Tibial nerve (tissue), 4 donors: ENCODE data around the gene ITIH2. TPM values are rescaled to one million over a fixed set of nuclear protein-coding genes. Genes with fewer than 3 reads are reported as not detected.

Source experiments
- DNase-seq, 2 donors: peaks; one replicate each; pipeline ENCODE4 v3.0.0-alpha.2; 2019; ENCODE audit warnings: low spot score in 2 of 2
- H3K27ac ChIP-seq, 4 donors: fragments of 200-600 bp; sonication (generic) in 3 of 4; one replicate each; pipeline ENCODE4 v1.5.1; 2017 to 2019; ENCODE audit warnings: mild to moderate bottlenecking in 1 of 4
- H3K27me3 ChIP-seq, 2 donors: fragments of 200-600 bp; sonication (generic) in 1 of 2; one replicate each; pipeline versions ENCODE4 v1.5.1 to v1.6.0; 2017 to 2019
- H3K36me3 ChIP-seq, 3 donors: fragments of 200-600 bp; sonication (generic); one replicate each; pipeline ENCODE4 v1.5.1; 2018 to 2019
- H3K4me1 ChIP-seq, 4 donors: fragments of 200-600 bp; sonication (generic) in 3 of 4; one replicate each; pipeline ENCODE4 v1.5.1; 2017 to 2019
- H3K4me3 ChIP-seq, 4 donors: fragments of 200-600 bp; sonication (generic) in 3 of 4; one replicate each; pipeline ENCODE4 v1.5.1; 2017 to 2019; ENCODE audit warnings: mild to moderate bottlenecking in 1 of 4, moderate library complexity in 1 of 4
- H3K9me3 ChIP-seq, 4 donors: fragments of 200-600 bp; sonication (generic) in 3 of 4; one replicate each; pipeline ENCODE4 v1.5.1; 2017 to 2019
- CTCF ChIP-seq, 5 experiments: fragments of 200-600 bp in 3 of 5; fragments of 450-650 bp in 2 of 5; sonication (generic) in 3 of 5; IDR thresholded peaks; one replicate each; pipeline ENCODE4 v1.5.1; 2016 to 2019; ENCODE audit warnings: antibody characterized with exemption in 5 of 5, mild to moderate bottlenecking in 3 of 5, moderate library complexity in 2 of 5
- EP300 ChIP-seq, 2 donors: sonication (generic); formaldehyde crosslinking; IDR thresholded peaks; one replicate each; pipeline ENCODE4 v1.6.1; 2017; ENCODE audit warnings: antibody characterized with exemption in 2 of 2, mild to moderate bottlenecking in 1 of 2
- POLR2A ChIP-seq, 2 donors: fragments of 450-650 bp; IDR thresholded peaks; one replicate each; pipeline ENCODE4 v1.6.1; 2017; ENCODE audit warnings: antibody characterized with exemption in 2 of 2, mild to moderate bottlenecking in 2 of 2, moderate library complexity in 2 of 2
- WGBS, 2 donors: methylation state at CpG; one replicate each; pipeline ENCODE4 v1.1.5; 2018; 5-methylcytosine and 5-hydroxymethylcytosine counted together
- total RNA-seq, 4 donors: library from RNA; depleted of rRNA; stranded (reverse); fragments of >200 nt; gene quantifications; one replicate each; pipeline ENCODE4 v1.1.0, GENCODE V29; 2016

Gene ITIH2
- total RNA-seq, 4 donors from 2014 or later: not detected

GRCh38 chr10:7705341-7705740, 2.2 kb downstream of the ITIH2 start:
- DNase-seq: no peak
- Histone ChIP-seq H3K4me1 (no peaks in the 10 kb centered on the region), H3K4me3 (no peak overlapping the region), H3K36me3 (no peaks in the 10 kb centered on the region), H3K27me3 (peaks cover 0 to 6% of the 10 kb centered on the region in 2 donors), H3K27ac (no peak overlapping the region), H3K9me3 (no peaks in the 10 kb centered on the region)
- WGBS, 2 donors: 79 to 83% methylated on average over 3 of the region's 3 CpGs
- TF ChIP-seq CTCF (IDR thresholded peaks at IDR 0.05) (no peak), POLR2A (IDR thresholded peaks at IDR 0.05) (no peak), EP300 (IDR thresholded peaks at IDR 0.05) (no peak)

GRCh38 chr10:7706534-7707073, 3.5 kb downstream of the ITIH2 start:
- DNase-seq: no peak
- Histone ChIP-seq H3K27me3 (peaks cover 0 to 6% of the 10 kb centered on the region in 2 donors), H3K27ac (no peak overlapping the region), H3K4me1 (no peaks in the 10 kb centered on the region), H3K9me3 (no peaks in the 10 kb centered on the region), H3K4me3 (no peak overlapping the region), H3K36me3 (no peaks in the 10 kb centered on the region)
- 85 to 87% methylated on average over 4 of the region's 4 CpGs for WGBS, 2 donors
- no peak for TF ChIP-seq POLR2A (IDR thresholded peaks at IDR 0.05)
- no peak for TF ChIP-seq CTCF (IDR thresholded peaks at IDR 0.05)
- no peak for TF ChIP-seq EP300 (IDR thresholded peaks at IDR 0.05)

GRCh38 chr10:7707102-7707501, 4.0 kb downstream of the ITIH2 start:
- 85% methylated on average over 4 of the region's 4 CpGs for WGBS, 2 donors
- Histone ChIP-seq H3K4me1 (no peaks in the 10 kb centered on the region), H3K27ac (no peak overlapping the region), H3K4me3 (no peak overlapping the region), H3K27me3 (peaks cover 0 to 6% of the 10 kb centered on the region in 2 donors), H3K36me3 (no peaks in the 10 kb centered on the region), H3K9me3 (no peaks in the 10 kb centered on the region)
- no peak for DNase-seq
- no peak for TF ChIP-seq EP300 (IDR thresholded peaks at IDR 0.05)
- no peak for TF ChIP-seq POLR2A (IDR thresholded peaks at IDR 0.05)
- TF ChIP-seq CTCF (IDR thresholded peaks at IDR 0.05): no peak

GRCh38 chr10:7707858-7708622, 4.9 kb downstream of the ITIH2 start:
- no peak for DNase-seq
- WGBS, 2 donors: 85 to 90% methylated on average over 5 of the region's 5 CpGs
- no peaks in the 10 kb centered on the region for H3K9me3 ChIP-seq
- H3K27me3 ChIP-seq: peaks cover 0 to 6% of the 10 kb centered on the region in 2 donors
- no peaks in the 10 kb centered on the region for H3K4me1 ChIP-seq
- H3K27ac ChIP-seq: no peak overlapping the region
- no peak overlapping the region for H3K4me3 ChIP-seq
- no peaks in the 10 kb centered on the region for H3K36me3 ChIP-seq
- TF ChIP-seq CTCF (IDR thresholded peaks at IDR 0.05): no peak
- no peak for TF ChIP-seq POLR2A (IDR thresholded peaks at IDR 0.05)
- TF ChIP-seq EP300 (IDR thresholded peaks at IDR 0.05): no peak

GRCh38 chr10:7708832-7709231, 5.7 kb downstream of the ITIH2 start:
- peaks cover 0 to 6% of the 10 kb centered on the region in 2 donors for H3K27me3 ChIP-seq
- H3K9me3 ChIP-seq: no peaks in the 10 kb centered on the region
- 92% methylated on average over 4 of the region's 4 CpGs for WGBS, 2 donors
- no peaks in the 10 kb centered on the region for H3K4me1 ChIP-seq
- H3K36me3 ChIP-seq: no peaks in the 10 kb centered on the region
- TF ChIP-seq POLR2A (IDR thresholded peaks at IDR 0.05) (no peak), CTCF (IDR thresholded peaks at IDR 0.05) (no peak), EP300 (IDR thresholded peaks at IDR 0.05) (no peak)
- H3K27ac ChIP-seq: no peak overlapping the region
- no peak overlapping the region for H3K4me3 ChIP-seq
- no peak for DNase-seq
